Activated CD8-positive, alpha-beta memory T cell treated with anti-CD3 and anti-CD28 coated beads, Interleukin-2, amount 50 U/mL, for 4 hours (primary cell): ENCODE measurements around the gene PPP6R2.
"Not testable (repeated sequence)": the region's sequence is repeated elsewhere in the genome, so short reads cannot be mapped to it uniquely, and the experiment has no call there.

Experiments
- DNase-seq: peaks from one replicate; pipeline ENCODE4 v3.0.0-alpha.2; 2020

PPP6R2 gene

DNA sequence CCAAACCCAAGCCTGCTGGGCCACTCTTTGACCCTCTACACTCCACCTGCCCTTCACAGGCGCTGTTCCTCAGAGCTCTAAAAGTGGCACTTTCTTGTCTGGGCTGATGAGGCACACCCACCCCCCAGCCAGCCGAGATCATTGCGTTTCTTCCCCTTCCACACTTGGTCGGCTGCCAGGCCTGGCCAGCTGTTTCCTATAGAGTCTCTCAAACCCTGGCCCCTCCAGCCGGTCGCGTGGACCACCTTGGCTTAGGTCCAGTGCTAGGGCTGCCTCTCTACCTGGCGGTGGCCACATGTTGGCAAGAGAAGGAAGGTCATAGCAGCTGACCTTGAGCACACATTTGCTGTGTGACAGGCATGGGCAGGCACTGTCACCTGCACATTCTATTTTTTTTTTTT lies 60.6 kb downstream of the PPP6R2 start:
- DNase-seq, result no peak

GRCh38 chr22:50406416-50407170 lies 63.5 kb downstream of the PPP6R2 start:
- no peak for DNase-seq

- no peak for DNase-seq
These were observed 65.2 kb downstream of the PPP6R2 start for GRCh38 chr22:50408311-50408710.

- not testable (repeated sequence) for DNase-seq
These were observed 65.8 kb downstream of the PPP6R2 start for GRCh38 chr22:50408954-50409353.

DNA sequence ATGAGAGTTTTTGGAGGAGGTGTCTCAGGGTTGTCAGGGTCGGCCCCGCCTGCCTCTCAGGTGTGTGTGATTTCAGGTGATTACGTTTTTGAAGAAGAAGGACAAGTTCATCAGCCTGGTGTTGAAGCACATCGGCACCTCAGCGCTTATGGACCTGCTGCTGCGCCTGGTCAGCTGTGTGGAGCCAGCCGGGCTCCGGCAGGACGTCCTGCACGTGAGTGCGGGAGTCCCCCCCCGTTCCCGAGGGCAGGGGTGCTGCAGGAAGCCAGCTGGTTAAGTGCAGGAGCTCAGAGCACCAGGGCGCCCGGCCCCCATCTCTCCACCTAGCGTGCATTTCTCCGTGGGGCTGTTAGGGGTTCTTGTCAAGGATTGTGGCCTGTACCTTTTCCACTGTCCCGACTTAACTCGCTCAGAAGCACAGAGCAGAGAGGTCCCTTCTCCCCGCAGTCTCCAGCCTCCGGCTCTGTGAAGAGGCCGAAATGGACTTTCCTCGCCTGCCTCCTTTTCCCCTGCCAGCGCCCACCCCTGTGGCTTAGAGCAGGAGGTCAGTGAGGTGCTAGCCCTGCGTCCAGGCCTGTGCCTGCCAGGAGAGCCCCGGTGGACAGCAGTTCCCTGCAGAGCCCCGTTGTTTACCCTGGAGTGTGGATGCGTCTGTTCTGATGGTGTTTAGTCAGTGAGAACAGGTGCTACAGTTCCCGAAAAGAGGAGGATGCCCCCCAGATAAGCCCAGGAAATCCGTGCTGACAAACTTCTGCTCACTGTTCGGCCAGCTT lies 71.5 kb downstream of the PPP6R2 start:
- DNase-seq, result no peak

DNA sequence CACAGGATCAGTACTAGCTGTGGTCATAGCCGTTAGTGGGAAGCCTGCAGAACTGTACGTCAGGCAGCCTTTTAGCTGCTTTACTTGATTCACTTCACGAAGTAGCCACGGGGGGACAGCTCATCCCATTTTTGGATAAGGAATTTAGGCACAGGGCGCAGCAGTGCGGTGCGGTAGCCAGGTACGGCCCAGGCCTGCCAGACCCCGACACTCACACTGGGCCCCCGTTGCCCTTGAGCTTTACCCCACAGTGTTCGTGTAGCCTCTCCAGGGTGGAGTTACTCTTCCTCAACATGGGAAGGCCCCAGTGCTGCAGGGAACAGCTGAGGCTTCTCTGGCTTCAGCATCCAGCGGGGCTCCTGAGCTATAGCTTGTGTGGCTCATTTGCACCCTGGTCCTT lies 72.3 kb downstream of the PPP6R2 start:
- no peak for DNase-seq

DNA sequence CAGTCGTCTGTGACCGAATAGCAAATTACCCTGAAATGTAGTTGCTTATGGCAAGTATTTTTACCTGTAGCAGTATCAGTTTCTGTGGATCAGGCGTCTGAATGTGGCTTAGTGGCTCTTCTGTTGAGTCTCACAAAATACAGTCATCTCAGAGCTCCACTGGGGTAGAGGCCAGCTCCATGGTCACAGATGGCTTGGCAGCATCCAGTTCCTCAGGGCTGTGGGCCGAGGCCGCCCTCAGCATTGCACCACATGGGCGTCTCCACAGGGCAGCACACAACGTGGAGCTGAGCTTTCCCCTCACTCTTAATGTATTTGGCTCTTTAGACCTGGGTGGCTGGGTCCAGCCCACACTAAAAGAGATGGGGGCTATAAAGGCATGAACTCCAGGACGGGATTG lies 73.9 kb downstream of the PPP6R2 start:
- no peak for DNase-seq

- DNase-seq, result no peak
These were observed 74.5 kb downstream of the PPP6R2 start for GRCh38 chr22:50417411-50418210.

DNA sequence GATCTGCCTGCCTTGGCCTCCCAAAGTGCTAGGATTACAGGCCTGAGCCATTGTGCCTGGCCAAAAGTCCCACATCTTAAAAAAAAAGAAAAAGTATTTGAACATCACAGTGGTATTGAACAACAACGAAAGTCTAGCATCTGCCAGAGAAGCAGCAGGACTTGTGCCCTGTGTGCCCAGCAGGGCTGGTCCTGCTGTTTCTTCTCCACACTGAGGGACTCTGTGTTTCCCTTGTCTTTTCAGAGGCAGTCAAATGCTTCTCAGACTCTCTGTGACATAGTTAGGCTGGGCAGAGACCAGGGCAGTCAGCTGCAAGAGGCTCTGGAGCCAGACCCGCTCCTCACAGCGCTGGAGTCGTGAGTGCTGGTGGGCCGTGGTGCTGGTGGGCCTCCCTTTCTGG lies 75.5 kb downstream of the PPP6R2 start:
- no peak for DNase-seq

DNA sequence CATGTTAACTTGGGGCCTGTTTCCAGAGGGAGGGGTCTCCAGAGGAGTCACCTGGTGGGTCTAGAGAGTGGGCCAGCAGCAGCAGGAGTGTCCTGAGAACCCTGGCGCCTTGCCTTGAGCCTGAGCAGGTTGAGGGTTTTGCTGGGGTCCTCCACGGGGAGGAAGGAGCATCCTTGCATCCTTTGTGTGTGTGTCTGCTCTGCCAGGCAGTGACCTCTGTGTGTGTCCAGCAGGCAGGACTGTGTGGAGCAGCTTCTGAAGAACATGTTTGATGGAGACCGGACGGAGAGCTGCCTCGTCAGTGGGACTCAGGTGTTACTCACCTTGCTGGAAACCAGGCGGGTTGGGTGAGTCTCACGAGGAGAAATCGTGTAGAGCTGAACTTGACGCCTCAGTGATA lies 76.0 kb downstream of the PPP6R2 start:
- DNase-seq, result no peak

- DNase-seq, result no peak
These were observed 76.9 kb downstream of the PPP6R2 start for GRCh38 chr22:50420015-50420414.

DNA sequence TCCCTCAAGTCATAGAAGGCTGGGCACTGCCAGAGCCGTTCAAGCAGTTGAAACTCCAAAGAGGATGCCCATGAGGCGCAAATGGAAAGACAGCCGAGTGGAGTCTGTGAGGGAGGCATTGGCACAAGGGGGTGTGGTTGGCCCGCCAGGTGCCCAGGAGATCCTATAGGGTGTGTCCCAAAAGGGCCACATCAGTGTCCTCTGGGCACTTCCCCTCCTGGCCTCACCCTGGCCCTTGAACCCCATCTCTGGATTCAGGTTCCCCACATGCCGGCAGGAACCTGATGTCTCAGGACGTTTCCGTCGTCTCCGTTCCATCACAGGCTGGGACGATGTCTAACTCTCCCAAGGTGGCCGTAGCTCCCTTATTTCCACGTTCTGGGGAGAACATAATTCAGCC lies 77.5 kb downstream of the PPP6R2 start:
- no peak for DNase-seq

DNA sequence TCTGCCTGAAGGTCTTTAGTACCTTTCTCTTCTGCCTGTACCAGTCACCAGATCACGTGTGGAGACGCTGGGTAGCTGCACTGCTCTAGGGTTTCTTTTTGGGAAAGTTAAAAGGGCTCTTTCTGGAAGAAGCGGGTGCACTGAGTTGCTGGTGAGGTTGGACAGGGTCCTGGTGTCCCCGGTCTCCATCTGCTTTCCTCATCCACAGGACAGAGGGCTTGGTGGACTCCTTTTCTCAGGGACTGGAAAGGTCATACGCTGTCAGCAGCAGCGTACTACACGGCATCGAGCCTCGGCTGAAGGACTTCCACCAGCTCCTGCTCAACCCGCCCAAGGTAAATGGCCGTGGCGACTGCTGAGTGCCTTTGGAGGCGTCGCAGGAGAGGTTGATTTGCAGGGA lies 78.9 kb downstream of the PPP6R2 start:
- no peak for DNase-seq

- DNase-seq, result no peak
These were observed 80.1 kb downstream of the PPP6R2 start for GRCh38 chr22:50422961-50423815.

DNA sequence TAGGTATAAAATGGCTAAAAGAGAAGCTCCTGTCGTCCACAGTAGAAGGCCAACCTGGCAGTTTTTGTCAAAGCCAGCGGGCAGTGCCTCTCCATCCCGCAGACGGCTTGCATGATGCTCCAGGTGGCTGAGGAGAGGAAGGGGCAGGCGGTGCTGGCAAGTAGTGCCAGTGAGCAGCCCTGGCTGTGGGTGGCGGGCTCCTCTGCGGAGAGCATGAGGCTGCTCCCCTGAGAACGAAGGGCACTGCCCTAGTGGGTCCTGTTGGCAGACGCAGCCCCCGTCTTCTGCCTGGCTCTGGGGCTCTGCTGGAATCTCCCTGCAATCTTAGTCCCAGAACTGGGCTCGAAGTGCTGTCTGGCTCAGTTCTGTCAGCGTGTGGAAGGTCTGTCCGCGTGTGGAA lies 80.8 kb downstream of the PPP6R2 start:
- DNase-seq, result no peak

DNA sequence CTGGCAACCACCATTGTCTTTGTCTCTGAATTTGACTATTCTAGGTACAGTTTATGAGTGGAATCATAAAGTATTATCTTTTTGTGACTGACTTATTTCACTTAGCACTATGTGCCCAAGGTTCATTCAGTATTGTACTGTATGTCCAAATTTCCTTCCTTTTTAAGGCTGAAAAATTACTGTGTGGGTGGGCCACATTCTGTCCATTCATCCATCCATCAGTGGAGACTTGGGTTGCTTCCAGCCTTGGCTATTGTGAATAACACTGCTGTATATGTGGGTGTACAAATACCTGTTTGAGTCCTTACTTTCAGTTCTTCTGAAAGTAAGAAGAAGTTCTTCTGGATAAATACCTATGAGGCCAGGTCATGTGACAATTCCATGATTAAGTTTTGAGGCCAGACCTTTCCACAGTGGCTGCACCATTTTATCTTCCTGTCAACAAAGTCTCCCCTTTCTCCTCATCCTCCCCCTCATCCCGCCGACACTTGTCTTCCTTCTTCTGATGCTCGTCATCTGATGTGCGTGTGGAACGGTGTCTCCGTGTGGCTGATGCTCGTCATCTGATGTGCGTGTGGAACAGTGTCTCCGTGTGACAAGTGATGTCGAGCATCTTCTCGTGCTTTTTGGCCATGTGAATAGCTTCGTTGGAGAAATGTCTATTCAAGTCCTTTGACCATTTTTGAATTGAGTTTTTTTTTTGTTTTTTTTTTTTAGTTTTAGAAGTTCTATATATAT lies 82.2 kb downstream of the PPP6R2 start:
- DNase-seq, result no peak

DNA sequence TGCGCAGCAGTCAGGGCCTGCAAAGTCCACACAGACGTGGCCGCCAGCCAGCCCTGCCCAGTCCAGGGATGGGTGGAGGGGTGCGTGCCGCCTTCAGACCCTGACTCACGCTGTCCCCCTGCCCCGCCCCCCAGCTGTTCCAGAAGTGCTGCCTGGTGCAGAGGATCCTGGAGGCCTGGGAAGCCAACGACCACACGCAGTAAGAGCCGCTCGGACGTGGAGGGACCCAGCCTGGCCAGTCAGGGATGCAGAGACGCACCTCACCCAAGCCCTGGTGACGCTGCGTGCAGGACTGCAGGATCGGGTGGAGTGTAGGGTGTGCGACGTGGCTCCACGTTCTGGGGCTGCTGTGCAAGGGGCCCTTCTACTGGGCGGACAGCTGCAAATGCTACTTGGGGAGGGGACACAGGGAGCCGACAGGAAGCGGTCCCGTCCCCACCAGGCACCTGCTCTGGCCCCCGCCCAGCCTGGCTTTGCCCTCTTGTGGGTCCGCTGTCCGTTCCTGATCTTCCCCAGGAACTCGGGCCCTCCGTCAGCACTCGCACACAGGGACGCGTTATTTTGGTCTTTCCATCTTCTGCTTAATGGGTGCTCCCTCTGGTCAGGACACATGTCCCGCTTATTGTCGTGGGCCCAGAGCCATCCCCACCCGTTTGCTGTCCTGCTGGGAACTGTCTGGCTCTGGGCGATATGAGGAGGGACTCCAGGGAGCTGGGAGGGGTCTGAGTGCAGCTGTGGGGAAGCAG lies 89.2 kb downstream of the PPP6R2 start:
- DNase-seq, result no peak

DNA sequence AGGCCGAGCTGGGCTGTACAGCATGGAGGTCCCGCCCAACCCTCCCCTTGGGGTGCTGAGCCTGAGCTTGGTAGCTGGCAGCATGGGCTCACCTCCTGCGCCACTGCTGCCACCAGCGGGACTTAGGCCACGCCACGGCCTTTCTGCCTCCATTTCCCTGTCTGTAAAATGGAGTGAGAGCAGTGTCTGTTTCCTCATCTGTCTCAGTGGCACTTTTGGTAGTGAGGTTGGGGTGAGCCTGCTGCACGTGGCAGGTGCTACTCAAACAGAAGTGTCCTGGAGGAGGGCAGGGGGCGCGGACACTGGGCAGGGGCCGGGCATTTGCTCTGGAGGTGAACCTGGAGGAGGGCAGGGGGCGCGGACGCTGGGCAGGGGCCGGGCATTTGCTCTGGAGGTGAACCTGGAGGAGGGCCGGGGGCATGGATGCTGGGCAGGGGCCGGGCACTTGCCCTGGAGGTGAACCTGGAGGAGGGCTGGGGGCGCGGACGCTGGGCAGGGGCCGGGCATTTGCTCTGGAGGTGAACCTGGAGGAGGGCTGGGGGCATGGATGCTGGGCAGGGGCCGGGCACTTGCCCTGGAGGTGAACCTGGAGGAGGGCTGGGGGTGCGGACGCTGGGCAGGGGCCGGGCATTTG lies 89.9 kb downstream of the PPP6R2 start:
- DNase-seq, result not testable (repeated sequence)

DNA sequence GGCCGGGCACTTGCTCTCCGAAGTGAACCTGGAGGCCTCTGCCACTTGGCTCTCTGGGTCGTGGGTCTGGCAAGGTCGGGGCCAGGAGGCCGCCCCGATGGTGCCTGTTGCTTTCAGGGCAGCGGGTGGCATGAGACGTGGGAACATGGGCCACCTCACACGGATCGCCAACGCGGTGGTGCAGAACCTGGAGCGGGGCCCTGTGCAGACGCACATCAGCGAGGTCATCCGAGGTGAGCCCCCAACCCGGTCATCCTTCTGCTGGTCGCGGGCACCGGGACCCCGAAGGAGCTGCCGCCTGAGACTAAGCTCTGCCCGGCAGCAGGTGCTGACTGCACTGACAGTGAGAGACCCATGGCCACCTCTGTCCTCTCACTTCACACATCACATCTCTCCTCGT lies 91.7 kb downstream of the PPP6R2 start:
- DNase-seq, result no peak

DNA sequence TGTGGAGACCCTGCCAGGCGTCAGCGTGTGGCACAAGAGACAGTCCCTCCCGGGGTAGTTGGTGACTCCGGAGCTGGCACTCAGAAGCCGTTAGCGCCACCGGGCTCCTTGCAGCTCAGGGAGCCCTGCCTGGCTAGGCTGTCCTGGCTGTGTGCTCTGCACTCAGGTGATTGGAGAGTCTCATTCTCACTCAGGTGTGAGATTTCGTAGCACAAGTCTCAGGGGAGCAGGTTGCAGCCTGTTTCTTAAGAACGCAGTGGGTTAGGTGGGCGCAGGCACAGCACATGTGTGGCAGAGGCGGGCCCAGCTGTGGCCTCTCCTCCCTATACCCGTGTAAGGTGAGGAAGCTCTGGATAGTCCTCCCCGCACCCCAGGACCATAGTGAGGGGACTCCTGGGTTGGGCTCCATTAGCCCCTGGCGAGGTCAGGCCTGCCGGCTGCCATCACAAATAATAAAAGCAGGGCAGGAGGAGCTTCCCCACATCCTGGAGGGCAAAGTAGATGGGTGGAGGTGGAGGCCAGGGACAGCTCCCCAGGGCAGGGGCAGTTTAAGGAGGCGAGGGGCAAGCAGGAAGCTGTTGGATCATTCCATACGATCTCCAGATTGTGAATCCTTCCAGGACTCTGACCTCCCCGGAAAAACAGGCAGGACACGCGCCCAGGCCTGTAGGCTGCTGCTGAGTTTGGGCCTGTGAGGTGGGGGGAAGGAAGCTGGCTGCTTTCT lies 92.3 kb downstream of the PPP6R2 start:
- DNase-seq, result no peak
